ENCODE data around the gene MBD6.

MBD6 gene

GRCh38 chr12:57579011-57579410, 56.4 kb downstream of the MBD6 start:
- no peak for DNase-seq

Data from NCI-H2171 treated with DMSO at 0.1 percent for 48 hours (cell line).